HCT116 (cell line): ENCODE measurements around the gene HGF. TPM values are rescaled to one million over a fixed set of nuclear protein-coding genes. Genes with fewer than 3 reads are reported as not detected.
A peak's percentile ranks its signal among the peaks of the same experiment; 100 is the strongest.

ENCODE experiments used
- ATAC-seq: fragments of 200-7000 bp; cut with Tn5 transposase; 2 replicates; pipeline ENCODE4 v1.9.1; 2020; ENCODE audit warnings: mild to moderate bottlenecking, moderate library complexity
- BruUV-seq: library from RNA; stranded (reverse); fragments of 400-500 nt; replicated peaks from 2 replicates; lab custom pipeline; 2021; lab: Mats Ljungman, UMichigan
- CTCF ChIA-PET: fragments of 300-600 bp; sonication (Branson Sonifier 250); formaldehyde crosslinking; loops from one replicate; lab custom pipeline; 2021; ENCODE audit warnings: antibody characterized with exemption; lab: Charles Lee
- POLR2A ChIA-PET: fragments of 300-600, 350-600 bp; sonication (Branson Sonifier 250); formaldehyde crosslinking; loops from one replicate; lab custom pipeline; 2021; ENCODE audit warnings: antibody characterized with exemption; lab: Charles Lee
- RAD21 ChIA-PET, 2 experiments: fragments of 300-600 bp; sonication (Branson Sonifier 250); formaldehyde crosslinking; loops; one replicate each; lab custom pipeline; 2023; ENCODE audit warnings: low total read pairs in 2 of 2; ENCODE audit not compliant: uncharacterized antibody in 2 of 2, unreplicated experiment in 2 of 2, low non-redundant PET in 1 of 2; lab: Charles Lee
- DNase-seq: peaks from one replicate; pipeline ENCODE4 v3.0.0-alpha.2; 2010; ENCODE audit warnings: low read depth, low spot score
- H2AFZ ChIP-seq: fragments of 200-600 bp; shearing (Covaris generic), sonication (generic); 2 replicates; pipeline ENCODE4 v1.6.1; 2017; ENCODE audit warnings: low read depth, mixed run types, mixed read lengths, antibody characterized with exemption, low read length; ENCODE audit not compliant: poor library complexity, severe bottlenecking
- H3K27ac ChIP-seq: 2 replicates; pipeline ENCODE4 v1.5.1; 2012; ENCODE audit warnings: low read depth, low read length
- H3K27me3 ChIP-seq: fragments of 200-600 bp; sonication (generic); 2 replicates; pipeline ENCODE4 v1.6.1; 2016; ENCODE audit warnings: mixed run types, low read length, mixed read lengths; ENCODE audit not compliant: insufficient read depth
- H3K36me3 ChIP-seq, 2 experiments: fragments of 200-500 bp in 1 of 2; fragments of 200-600 bp in 1 of 2; sonication (Bioruptor generic) in 1 of 2; sonication (generic) in 1 of 2; 2 replicates each; pipeline versions ENCODE4 v1.5.1 to v1.6.1; 2014 to 2016; ENCODE audit warnings: low read length in 2 of 2, inconsistent platforms in 1 of 2, mixed read lengths in 1 of 2, mixed run types in 1 of 2; ENCODE audit not compliant: insufficient read depth in 2 of 2, control insufficient read depth in 1 of 2
- H3K4me1 ChIP-seq, 2 experiments: fragments of 200-600 bp in 1 of 2; sonication (generic) in 1 of 2; 2 replicates each; pipeline versions ENCODE4 v1.5.1 to v1.6.1; 2012 to 2017; ENCODE audit warnings: low read length in 2 of 2, inconsistent platforms in 1 of 2, mild to moderate bottlenecking in 1 of 2, mixed read lengths in 1 of 2, mixed run types in 1 of 2, moderate library complexity in 1 of 2; ENCODE audit not compliant: insufficient read depth in 2 of 2, control insufficient read depth in 1 of 2
- H3K4me2 ChIP-seq: fragments of 200-600 bp; sonication (generic); 2 replicates; pipeline ENCODE4 v1.6.1; 2017; ENCODE audit warnings: mixed run types, low read length, mixed read lengths
- H3K4me3 ChIP-seq, 2 experiments: fragments of 200-600 bp in 1 of 2; sonication (generic) in 1 of 2; replicated peaks in 1 of 2; 2 replicates each; pipeline ENCODE4 v1.5.1; 2011 to 2016; ENCODE audit warnings: low read length in 2 of 2, control low read depth in 1 of 2, low read depth in 1 of 2, mild to moderate bottlenecking in 1 of 2, mixed read lengths in 1 of 2, mixed run types in 1 of 2
- H3K79me2 ChIP-seq: fragments of 200-600 bp; sonication (generic); 2 replicates; pipeline ENCODE4 v1.6.1; 2017; ENCODE audit warnings: mild to moderate bottlenecking, mixed run types, low read length, moderate library complexity, mixed read lengths; ENCODE audit not compliant: insufficient read depth
- H3K9ac ChIP-seq: fragments of 200-600 bp; sonication (generic); 2 replicates; pipeline ENCODE4 v1.6.1; 2016; ENCODE audit warnings: low read length, mixed read lengths
- H3K9me2 ChIP-seq: fragments of 200-600 bp; sonication (generic), shearing (Covaris generic); 2 replicates; pipeline ENCODE4 v1.6.1; 2017; ENCODE audit warnings: mixed run types, mild to moderate bottlenecking, moderate library complexity; ENCODE audit not compliant: insufficient read depth
- H3K9me3 ChIP-seq, 2 experiments: fragments of 200-500 bp in 1 of 2; fragments of 200-600 bp in 1 of 2; sonication (Bioruptor generic) in 1 of 2; sonication (generic) in 1 of 2; 2 replicates each; pipeline ENCODE4 v1.6.1; 2014 to 2017; ENCODE audit warnings: low read length in 2 of 2, mixed read lengths in 2 of 2, inconsistent platforms in 1 of 2, low read depth in 1 of 2, mild to moderate bottlenecking in 1 of 2, mixed run types in 1 of 2, moderate library complexity in 1 of 2; ENCODE audit not compliant: control insufficient read depth in 1 of 2, insufficient read depth in 1 of 2
- H4K20me1 ChIP-seq: fragments of 200-600 bp; sonication (generic), shearing (Covaris generic); 2 replicates; pipeline ENCODE4 v1.6.1; 2017; ENCODE audit warnings: mixed run types, mild to moderate bottlenecking, moderate library complexity; ENCODE audit not compliant: insufficient read depth
- CBX3 ChIP-seq: IDR thresholded peaks from 2 replicates; pipeline ENCODE4 v1.6.1; 2012; ENCODE audit warnings: low read depth
- EGR1 ChIP-seq: IDR thresholded peaks from 2 replicates; pipeline ENCODE4 v1.6.1; 2012; ENCODE audit warnings: low read depth
- EZH2 ChIP-seq: fragments of 200-600 bp; sonication (generic); IDR thresholded peaks from 2 replicates; pipeline ENCODE4 v1.6.1; 2017; ENCODE audit warnings: antibody characterized with exemption, mixed run types
- SP1 ChIP-seq: IDR thresholded peaks from 2 replicates; pipeline ENCODE4 v1.6.1; 2012; ENCODE audit warnings: low read depth
- SRF ChIP-seq: IDR thresholded peaks from 2 replicates; pipeline ENCODE4 v1.6.1; 2012; ENCODE audit warnings: low read depth
- intact Hi-C: fragments of 100-400 bp; cut with micrococcal nuclease; formaldehyde crosslinking; loops from 2 replicates; pipeline ENCODE4 v1.10.0; 2022
- total RNA-seq: library from RNA; stranded (reverse); gene quantifications from one replicate; pipeline ENCODE4 v1.2.1, GENCODE V29; 2021; ENCODE audit not compliant: unreplicated experiment
- TF ChIP-seq, protein P1 (sequence below): IDR thresholded peaks from 2 replicates; pipeline ENCODE4 v1.6.1; 2012

Gene HGF
- total RNA-seq, 1 experiment from 2014 or later: 0.15 TPM

DNA sequence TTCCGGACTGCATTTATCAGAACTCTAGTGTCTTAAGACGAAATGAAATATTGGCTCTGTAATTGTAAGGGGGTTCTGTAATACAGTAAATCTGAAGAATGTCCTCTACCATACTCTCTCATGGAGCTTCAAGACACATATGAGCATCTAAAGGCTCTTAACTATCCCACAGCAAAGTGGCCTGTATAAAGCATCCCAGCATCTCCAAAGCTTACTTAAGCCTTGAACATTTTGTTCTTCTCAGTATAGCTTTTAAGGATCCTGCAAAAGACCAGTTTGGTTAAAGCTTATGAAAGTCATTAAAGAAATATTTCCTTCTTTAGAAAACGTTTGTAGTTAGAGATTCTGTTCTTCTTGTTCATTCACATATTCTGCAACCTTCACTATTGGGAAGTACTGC, 75.1 kb downstream of the HGF start:
- DNase-seq (no peak), ATAC-seq (no peak)
- TF ChIP-seq EGR1: no peak
- no peaks in the 10 kb centered on the region for H3K9me2 ChIP-seq
- H3K4me3 ChIP-seq: no peak overlapping the region
- ChIA-PET POLR2A (no interaction called here), CTCF (no interaction called here), RAD21 (no interaction called here)
- H3K4me1 ChIP-seq: no peaks in the 10 kb centered on the region
- H3K4me2 ChIP-seq: no peak overlapping the region
- BruUV-seq: no TSS peak
- H3K27ac ChIP-seq: no peak overlapping the region
- no peaks in the 10 kb centered on the region for H3K27me3 ChIP-seq
- H3K36me3 ChIP-seq: no peaks in the 10 kb centered on the region
- H3K9ac ChIP-seq: no peak overlapping the region
- no peaks in the 10 kb centered on the region for H3K9me3 ChIP-seq
- H3K79me2 ChIP-seq: no peaks in the 10 kb centered on the region
- no peaks in the 10 kb centered on the region for H4K20me1 ChIP-seq
- intact Hi-C loops: no loop called here
- peak overlapping the region; percentile 17 for H2AFZ ChIP-seq

DNA sequence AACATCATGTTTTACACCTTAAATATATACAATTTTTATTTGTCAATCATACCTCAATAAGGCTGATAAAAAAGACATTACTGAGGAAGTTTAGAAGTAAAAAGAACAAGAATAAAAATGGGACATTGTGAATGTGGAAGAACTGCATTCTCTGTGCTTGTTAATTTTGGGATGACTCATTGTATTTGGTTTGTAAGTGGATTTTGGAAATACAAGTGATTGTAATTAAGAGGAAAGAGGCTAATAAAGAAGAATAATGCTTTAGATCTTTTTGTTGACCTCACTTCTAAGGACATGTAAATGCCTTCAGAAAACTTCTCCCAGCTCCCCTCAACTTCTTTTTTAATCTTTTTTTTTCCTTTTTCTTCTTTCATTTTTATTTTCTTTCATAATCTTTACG, 76.0 kb downstream of the HGF start:
- no peak for TF ChIP-seq EZH2
- TF ChIP-seq, protein P1, sequence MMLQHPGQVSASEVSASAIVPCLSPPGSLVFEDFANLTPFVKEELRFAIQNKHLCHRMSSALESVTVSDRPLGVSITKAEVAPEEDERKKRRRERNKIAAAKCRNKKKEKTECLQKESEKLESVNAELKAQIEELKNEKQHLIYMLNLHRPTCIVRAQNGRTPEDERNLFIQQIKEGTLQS: no peak
- no peak for TF ChIP-seq SP1
- no peak for TF ChIP-seq SRF
- TF ChIP-seq CBX3: no peak
- no peaks in the 10 kb centered on the region for H4K20me1 ChIP-seq
- ChIA-PET RAD21 (no interaction called here), POLR2A (no interaction called here), CTCF (no interaction called here)
- H3K4me3 ChIP-seq: no peak overlapping the region
- no peaks in the 10 kb centered on the region for H3K9me2 ChIP-seq
- no TSS peak for BruUV-seq
- H3K27me3 ChIP-seq: no peaks in the 10 kb centered on the region
- no peaks in the 10 kb centered on the region for H3K4me1 ChIP-seq
- H3K79me2 ChIP-seq: no peaks in the 10 kb centered on the region
- intact Hi-C loops: no loop called here
- no peak for ATAC-seq
- no peak overlapping the region for H3K4me2 ChIP-seq
- no peak overlapping the region for H2AFZ ChIP-seq
- no peaks in the 10 kb centered on the region for H3K9me3 ChIP-seq
- no peak overlapping the region for H3K27ac ChIP-seq
- DNase-seq: no peak
- no peak overlapping the region for H3K9ac ChIP-seq
- H3K36me3 ChIP-seq: no peaks in the 10 kb centered on the region
